HS-27A (cell line): ENCODE results near the gene COX7B2.

Experiments
- DNase-seq: peaks from one replicate; pipeline ENCODE4 v3.0.0-alpha.2; 2012; ENCODE audit warnings: low read depth, missing footprints

COX7B2 gene

GRCh38 chr4:46715468-46715867 is 193.6 kb downstream of the COX7B2 start:
- DNase-seq = no peak

- no peak for DNase-seq
Measured at GRCh38 chr4:46698891-46699290, 210.2 kb downstream of the COX7B2 start.
